ENCODE data around the gene TBC1D22A.
A peak's percentile ranks its signal among the peaks of the same experiment; 100 is the strongest.

TBC1D22A gene

DNA sequence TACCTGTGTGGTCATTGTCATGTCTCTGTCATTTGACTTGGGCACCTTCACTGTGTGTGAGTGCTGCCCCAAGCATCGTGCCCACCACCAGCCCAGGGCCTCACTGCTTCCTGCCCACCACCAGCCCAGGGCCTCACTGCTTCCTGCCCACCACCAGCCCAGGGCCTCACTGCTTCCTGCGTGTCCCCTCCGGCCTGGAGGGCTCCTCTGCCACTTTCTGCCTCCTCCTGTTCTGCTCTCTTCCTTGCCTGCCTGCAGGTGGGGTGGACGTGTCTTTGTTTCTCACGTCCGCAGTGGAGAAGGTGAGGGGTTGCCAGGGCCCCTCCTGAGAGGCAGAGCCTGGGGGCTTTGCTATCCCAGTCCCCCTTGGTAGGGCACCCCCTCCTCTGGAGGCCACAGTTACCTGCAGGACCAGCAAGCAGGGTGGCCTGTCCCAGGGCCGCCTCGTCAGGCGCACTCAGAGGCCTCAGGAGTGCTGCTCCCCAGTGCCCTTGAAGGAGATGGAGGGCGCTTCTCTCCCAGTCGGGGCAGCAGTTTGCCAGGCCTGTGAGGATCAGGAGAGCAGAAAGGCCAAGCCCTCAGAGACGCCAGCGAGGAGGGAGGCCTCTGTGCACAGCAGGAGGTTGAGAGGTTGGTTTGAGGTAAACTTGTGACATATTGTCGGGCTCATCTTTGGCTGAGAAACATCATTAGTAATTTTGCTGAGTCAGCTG lies 290.7 kb downstream of the TBC1D22A start:
- DNase-seq = no peak

DNA sequence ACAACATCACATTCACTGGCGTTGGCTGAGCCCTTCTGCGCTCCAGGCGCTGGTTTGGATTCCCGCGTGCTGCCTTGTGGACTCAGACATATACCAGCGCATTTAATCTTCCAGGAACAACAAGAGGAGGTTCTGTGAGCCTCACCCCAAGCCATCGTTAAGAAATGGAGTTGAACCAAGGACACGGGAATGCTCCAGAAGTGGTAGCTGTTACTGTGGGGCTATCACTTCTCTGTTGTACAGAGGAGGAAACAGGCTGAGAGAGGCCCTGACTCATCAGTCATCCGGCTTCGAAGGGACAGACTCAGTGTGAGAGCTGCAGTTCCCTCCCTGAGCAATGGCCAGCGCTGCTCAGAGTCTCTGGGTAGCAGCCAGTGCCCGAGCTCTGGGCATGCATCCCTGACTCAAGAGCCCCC lies 291.3 kb downstream of the TBC1D22A start:
- DNase-seq = peak; percentile 25

DNA sequence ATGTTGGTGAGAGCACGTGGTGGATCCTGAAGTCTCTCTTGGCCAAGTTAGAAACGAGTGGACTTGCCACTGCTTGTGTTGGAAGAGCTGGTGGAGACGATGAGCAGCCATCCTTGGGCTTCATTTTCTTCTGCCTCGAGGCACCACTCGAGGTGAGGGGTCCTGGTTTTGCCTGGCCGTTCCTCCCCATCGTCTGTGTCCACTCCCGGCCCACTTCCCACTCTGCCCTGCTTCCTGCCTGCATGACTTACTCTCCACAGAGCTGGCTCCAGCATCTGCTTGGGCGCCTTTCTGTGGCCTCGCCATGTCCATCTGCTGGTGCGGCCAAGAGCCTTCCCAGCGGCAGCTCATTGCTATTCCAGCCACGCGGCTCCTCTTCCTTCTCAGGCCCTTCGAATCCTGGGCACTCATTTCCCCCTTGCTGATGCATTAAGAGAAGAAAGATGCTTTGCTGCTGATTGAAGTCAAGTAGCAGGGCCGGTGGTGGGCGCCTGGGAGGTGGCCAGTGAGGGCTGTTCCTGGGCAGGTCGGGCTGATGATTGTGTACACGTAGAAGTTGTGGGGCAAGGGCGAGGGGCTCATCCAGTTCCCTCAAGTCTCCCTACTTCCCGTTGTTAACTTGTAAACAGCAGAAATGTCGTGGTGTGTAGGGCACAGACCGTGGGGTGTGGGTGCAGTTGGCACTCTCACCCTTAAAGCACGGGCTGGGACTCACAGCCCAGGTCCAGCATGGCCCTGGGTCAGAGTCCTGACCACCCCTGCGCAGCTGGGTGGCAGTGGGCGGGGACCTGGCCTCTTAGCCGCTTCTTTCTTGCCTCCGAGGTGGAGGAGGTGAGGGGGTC lies 292.0 kb downstream of the TBC1D22A start:
- no peak for DNase-seq

DNA sequence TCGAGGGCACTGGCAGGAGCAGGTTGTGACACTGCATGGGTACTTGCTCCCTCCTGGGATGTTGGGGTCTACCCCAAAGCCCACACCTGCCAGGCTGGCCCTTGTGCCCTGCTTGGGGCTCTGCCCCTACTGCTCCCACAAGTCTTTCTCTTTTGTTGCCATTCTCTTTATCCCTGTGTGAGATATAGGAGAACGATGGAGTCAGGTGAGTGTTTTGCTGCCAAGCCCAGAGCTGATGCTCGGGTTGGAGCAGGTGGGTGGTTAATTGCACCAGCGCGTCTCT lies 292.6 kb downstream of the TBC1D22A start:
- DNase-seq = no peak

GRCh38 chr22:47055461-47055860 lies 293.0 kb downstream of the TBC1D22A start:
- DNase-seq = no peak

GRCh38 chr22:47055921-47056320 lies 293.5 kb downstream of the TBC1D22A start:
- DNase-seq = no peak

- DNase-seq = no peak
These were observed 293.9 kb downstream of the TBC1D22A start for GRCh38 chr22:47056361-47056760.

- no peak for DNase-seq
These were observed 294.5 kb downstream of the TBC1D22A start for GRCh38 chr22:47056776-47057470.

- DNase-seq = no peak
These were observed 295.6 kb downstream of the TBC1D22A start for GRCh38 chr22:47057916-47058585.

DNA sequence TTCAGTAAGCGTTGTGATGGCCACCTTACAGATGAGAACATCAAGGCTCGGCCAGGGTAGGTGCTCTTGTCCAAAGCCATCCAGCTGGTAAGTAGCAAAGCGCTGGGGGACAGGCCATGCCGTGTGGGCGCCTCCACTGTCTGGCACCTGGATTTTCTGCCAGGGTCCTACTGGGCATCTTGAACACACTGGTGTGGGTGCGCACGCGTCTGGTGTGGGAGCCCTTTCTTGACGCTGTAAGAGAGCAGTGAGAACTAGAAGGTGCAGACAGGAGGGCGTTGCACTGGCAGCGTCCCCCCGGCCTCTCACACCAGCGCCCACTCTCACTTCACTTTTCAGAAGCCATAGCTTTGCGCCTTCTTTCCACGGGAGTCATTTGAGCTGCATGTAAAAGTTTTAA lies 296.6 kb downstream of the TBC1D22A start:
- no peak for DNase-seq

- DNase-seq = no peak
These were observed 297.3 kb downstream of the TBC1D22A start for GRCh38 chr22:47059701-47060161.

DNA sequence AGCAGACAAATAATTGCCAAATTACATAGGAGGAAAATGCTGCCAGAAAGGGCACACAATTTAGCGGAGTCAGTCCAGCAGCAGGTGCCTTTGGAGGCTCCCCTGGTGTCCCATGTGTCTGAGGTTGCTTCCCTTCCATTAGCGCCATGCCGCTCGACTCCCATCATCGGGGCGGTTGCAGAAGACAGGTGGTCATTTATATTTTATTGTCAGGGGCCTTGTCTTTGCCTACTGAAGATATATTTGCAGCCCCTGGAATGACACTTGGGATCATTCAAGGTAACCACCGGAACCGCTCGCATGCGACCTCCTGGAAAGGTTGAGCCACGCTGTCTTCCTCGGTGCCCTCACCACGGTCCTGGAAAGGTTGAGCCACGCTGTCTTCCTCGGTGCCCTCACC lies 298.3 kb downstream of the TBC1D22A start:
- no peak for DNase-seq

DNA sequence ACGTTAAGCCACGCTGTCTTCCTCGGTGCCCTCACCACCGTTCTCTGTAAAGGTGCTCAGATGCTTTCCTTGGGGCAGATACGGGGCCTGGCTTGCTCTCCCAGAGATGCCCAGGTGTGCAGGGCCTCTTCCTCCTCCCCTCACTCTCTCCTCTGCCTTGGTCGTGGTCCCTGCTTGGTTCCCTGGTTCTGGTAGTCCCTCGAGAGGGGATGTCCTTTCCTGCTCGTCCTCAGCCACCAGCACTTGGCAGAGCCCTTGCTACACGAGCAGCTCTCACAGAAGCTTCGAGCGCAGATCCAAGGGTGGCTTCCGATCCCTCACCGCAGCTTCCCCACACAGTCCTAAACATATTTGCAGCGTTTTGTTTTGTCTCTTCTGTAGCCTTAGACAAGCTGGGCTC lies 298.8 kb downstream of the TBC1D22A start:
- no peak for DNase-seq

- DNase-seq = no peak
These were observed 299.7 kb downstream of the TBC1D22A start for GRCh38 chr22:47062126-47062525.

- DNase-seq = no peak
These were observed 300.6 kb downstream of the TBC1D22A start for GRCh38 chr22:47063071-47063509.

- no peak for DNase-seq
These were observed 301.2 kb downstream of the TBC1D22A start for GRCh38 chr22:47063606-47064005.

DNA sequence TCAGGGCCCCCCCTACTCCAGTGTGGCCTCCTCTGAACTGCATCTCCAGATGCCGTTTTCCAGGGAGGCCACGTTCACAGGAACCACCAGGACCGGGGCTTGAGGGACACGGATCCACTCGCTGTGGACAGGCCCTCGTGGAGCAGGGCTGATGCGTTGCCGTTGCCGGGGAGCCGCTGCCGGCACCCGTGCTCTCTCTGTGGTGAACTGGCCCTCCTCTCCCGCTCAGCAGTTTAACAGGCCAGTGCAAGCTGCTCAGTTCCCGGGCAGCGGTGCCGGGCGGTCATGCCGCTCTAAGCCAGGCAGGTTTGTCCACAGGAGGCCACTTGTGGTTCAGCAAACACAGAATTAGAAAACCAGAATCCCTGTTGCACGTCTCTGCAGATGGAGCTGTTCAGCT lies 301.6 kb downstream of the TBC1D22A start:
- DNase-seq = no peak

- no peak for DNase-seq
These were observed 302.0 kb downstream of the TBC1D22A start for GRCh38 chr22:47064416-47064815.

DNA sequence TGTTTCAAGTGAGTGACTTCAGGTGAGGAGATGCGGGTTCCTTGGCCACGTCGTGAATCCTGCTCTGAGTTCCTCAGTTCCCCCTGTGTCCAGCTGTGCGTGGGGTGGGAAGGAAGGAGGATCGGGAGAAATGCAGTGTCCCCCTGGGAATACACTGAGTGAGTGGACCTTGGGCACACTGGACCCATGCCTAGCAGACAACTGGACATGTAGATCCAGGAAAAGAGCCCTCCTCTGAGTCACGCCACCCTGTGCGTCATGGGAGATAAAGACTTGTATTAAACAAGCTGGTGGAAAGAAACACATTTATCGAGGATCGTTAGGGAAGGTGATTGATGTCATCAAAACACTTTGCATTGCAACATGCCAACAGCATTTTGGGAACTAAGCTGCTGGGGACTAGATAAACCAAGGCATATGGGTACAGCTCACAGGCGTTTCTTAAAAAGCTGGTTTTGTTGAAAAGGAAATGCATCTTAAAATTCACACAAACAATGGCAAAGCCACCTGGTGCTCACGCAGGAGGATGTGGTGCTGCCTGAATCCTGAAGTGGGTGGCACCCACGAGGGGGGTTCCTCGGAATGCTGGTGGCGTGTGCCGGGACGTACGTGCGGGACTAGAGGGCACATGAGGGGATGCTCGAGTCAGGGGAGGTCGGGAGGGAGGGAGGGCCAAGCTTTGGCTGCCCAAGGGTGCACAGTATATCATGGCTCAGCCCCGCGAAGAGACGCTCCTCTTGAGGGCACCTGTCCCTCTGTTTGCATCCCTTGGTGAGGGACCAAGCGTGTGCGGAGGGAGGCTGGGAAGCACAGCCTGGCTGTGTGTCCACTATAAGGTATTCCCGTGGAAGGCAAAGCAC lies 303.5 kb downstream of the TBC1D22A start:
- no peak for DNase-seq

- no peak for DNase-seq
These were observed 304.1 kb downstream of the TBC1D22A start for GRCh38 chr22:47066616-47066905.

- DNase-seq = no peak
These were observed 305.0 kb downstream of the TBC1D22A start for GRCh38 chr22:47067321-47067890.
